Breast epithelium (tissue), 4 donors: ENCODE data around the gene FOXE1. TPM values are rescaled to one million over a fixed set of nuclear protein-coding genes. Genes with fewer than 3 reads are reported as not detected.

Source experiments
- DNase-seq, 2 donors: peaks; one replicate each; pipeline ENCODE4 v3.0.0-alpha.2; 2019; ENCODE audit warnings: low spot score in 2 of 2
- H3K27ac ChIP-seq, 2 donors: fragments of 200-600 bp; sonication (generic) in 1 of 2; one replicate each; pipeline ENCODE4 v1.5.1; 2016 to 2019; ENCODE audit warnings: mild to moderate bottlenecking in 1 of 2
- H3K27me3 ChIP-seq, 2 donors: fragments of 200-600 bp; sonication (generic) in 1 of 2; one replicate each; pipeline versions ENCODE4 v1.5.1 to v1.6.0; 2017 to 2019; ENCODE audit warnings: control low read depth in 1 of 2, mild to moderate bottlenecking in 1 of 2
- H3K36me3 ChIP-seq: fragments of 200-600 bp; one replicate; pipeline ENCODE4 v1.5.1; 2019
- H3K4me1 ChIP-seq, 2 donors: fragments of 200-600 bp; sonication (generic); one replicate each; pipeline ENCODE4 v1.5.1; 2016 to 2019; ENCODE audit warnings: control low read depth in 1 of 2
- H3K4me3 ChIP-seq, 3 donors: fragments of 200-600 bp; sonication (generic); 1 replicate in 2 of 3; 2 replicates in 1 of 3; pipeline ENCODE4 v1.5.1; 2016 to 2019; ENCODE audit warnings: mild to moderate bottlenecking in 3 of 3, moderate library complexity in 2 of 3
- H3K9me3 ChIP-seq, 2 donors: fragments of 200-600 bp; sonication (generic) in 1 of 2; one replicate each; pipeline ENCODE4 v1.5.1; 2016 to 2019; ENCODE audit warnings: control low read depth in 1 of 2
- POLR2A ChIP-seq: fragments of 450-650 bp; IDR thresholded peaks from one replicate; pipeline ENCODE4 v1.6.1; 2016; ENCODE audit warnings: antibody characterized with exemption, mild to moderate bottlenecking, moderate library complexity
- POLR2AphosphoS5 ChIP-seq, 3 donors: sonication (generic); formaldehyde crosslinking; IDR thresholded peaks; one replicate each; pipeline ENCODE4 v1.6.1; 2017; ENCODE audit warnings: antibody characterized with exemption in 3 of 3
- intact Hi-C: fragments of 100-400 bp; cut with DNase I; formaldehyde crosslinking; loops from one replicate; pipeline ENCODE4 v1.15.1; 2023; ENCODE audit warnings: low total_unique reads
- total RNA-seq, 3 donors: library from RNA; depleted of rRNA; stranded (reverse); fragments of >200 nt; gene quantifications; one replicate each; pipeline ENCODE4 v1.1.0, GENCODE V29; 2016
- TF ChIP-seq, protein P1 (sequence below), 3 donors: fragments of 450-650 bp; IDR thresholded peaks; one replicate each; pipeline ENCODE4 v1.5.1; 2016 to 2017; ENCODE audit warnings: antibody characterized with exemption in 3 of 3, mild to moderate bottlenecking in 3 of 3, moderate library complexity in 3 of 3

The FOXE1 gene
- total RNA-seq, 3 donors from 2014 or later, result not detected

DNA sequence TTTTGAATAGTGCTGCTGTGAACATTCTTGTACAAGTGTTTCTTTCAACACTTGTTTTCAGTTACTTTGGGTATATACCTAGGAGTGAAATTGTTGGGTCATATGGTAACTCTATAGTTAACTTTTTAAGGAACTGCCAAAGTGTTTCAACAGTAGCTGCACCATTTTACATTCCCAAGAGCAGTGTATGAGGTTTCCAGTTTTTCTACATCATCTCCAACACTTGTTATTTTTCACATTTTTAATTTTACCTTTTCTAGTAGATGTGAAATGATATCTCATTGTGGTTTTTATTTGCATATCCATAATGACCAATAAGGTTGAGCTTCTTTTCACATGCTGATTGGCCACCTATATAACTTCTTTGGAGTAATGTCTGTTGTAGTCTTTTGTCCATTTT lies 40.0 kb upstream of the FOXE1 start:
- Histone ChIP-seq H3K9me3 (peaks cover 0 to 5% of the 10 kb centered on the region in 2 donors), H3K4me3 (no peak overlapping the region), H3K27me3 (no peaks in the 10 kb centered on the region), H3K4me1 (no peaks in the 10 kb centered on the region), H3K36me3 (no peaks in the 10 kb centered on the region), H3K27ac (no peak overlapping the region)
- intact Hi-C loops, result no loop called here
- DNase-seq, result no peak
- no peak for TF ChIP-seq POLR2AphosphoS5 (IDR thresholded peaks at IDR 0.05)
- no peak for TF ChIP-seq POLR2A
- TF ChIP-seq, protein P1, sequence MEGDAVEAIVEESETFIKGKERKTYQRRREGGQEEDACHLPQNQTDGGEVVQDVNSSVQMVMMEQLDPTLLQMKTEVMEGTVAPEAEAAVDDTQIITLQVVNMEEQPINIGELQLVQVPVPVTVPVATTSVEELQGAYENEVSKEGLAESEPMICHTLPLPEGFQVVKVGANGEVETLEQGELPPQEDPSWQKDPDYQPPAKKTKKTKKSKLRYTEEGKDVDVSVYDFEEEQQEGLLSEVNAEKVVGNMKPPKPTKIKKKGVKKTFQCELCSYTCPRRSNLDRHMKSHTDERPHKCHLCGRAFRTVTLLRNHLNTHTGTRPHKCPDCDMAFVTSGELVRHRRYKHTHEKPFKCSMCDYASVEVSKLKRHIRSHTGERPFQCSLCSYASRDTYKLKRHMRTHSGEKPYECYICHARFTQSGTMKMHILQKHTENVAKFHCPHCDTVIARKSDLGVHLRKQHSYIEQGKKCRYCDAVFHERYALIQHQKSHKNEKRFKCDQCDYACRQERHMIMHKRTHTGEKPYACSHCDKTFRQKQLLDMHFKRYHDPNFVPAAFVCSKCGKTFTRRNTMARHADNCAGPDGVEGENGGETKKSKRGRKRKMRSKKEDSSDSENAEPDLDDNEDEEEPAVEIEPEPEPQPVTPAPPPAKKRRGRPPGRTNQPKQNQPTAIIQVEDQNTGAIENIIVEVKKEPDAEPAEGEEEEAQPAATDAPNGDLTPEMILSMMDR (IDR thresholded peaks at IDR 0.05), result no peak

DNA sequence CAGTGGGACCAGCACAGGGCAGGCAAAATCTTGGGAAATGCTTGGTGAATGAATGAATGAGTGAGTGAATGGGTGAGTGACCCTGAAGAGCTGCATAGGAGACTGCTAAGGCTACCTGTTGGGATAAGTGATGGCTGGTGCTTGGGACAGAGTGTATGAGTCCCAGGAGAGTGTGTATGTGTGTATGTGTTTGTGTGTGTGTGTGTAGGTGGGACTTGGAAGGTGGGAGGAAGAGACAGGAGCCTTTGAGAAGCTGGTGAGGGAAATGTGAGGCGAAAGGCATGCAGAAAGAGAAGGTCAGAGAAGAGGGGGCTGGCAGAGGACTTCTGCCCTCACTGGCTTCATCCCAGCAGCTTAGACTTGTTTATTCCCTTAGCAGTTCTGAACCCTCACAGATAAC lies 33.3 kb upstream of the FOXE1 start:
- intact Hi-C loops, result no loop called here
- no peak for DNase-seq
- H3K27me3 ChIP-seq, result peaks cover 0 to 9% of the 10 kb centered on the region in 2 donors

DNA sequence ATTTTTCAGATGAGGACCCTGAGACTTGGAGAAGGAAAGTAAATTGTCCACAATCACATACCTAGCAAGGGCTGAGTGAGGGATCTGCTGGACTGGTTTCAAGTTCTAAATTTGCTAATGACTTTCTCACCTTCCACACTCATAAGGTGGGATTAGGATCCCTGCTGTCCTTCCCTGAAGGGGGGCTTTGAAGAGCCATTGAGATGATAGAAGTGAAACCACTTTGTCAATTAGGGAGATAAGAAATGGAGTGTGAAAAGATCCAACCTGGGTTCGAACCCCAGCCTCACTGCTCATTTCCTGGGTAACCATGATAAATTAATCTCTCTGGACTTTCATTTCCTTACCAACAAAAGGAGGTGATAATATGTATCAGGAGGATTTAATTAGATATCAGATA lies 32.7 kb upstream of the FOXE1 start:
- H3K4me3 ChIP-seq, result no peak overlapping the region
- no peaks in the 10 kb centered on the region for H3K9me3 ChIP-seq
- no peak for DNase-seq
- H3K27me3 ChIP-seq, result peaks cover 0 to 9% of the 10 kb centered on the region in 2 donors
- H3K4me1 ChIP-seq, result no peaks in the 10 kb centered on the region
- TF ChIP-seq, protein P1 (IDR thresholded peaks at IDR 0.05), result no peak
- TF ChIP-seq POLR2A, result no peak
- no peak for TF ChIP-seq POLR2AphosphoS5 (IDR thresholded peaks at IDR 0.05)
- intact Hi-C loops, result no loop called here
- H3K27ac ChIP-seq, result no peak overlapping the region
- H3K36me3 ChIP-seq, result no peaks in the 10 kb centered on the region

More for the DNA sequence above, 33.3 kb upstream of the FOXE1 start:
- Histone ChIP-seq H3K4me1 (no peaks in the 10 kb centered on the region), H3K9me3 (no peaks in the 10 kb centered on the region), H3K27ac (no peak overlapping the region), H3K36me3 (no peaks in the 10 kb centered on the region), H3K4me3 (no peak overlapping the region)
- no peak for TF ChIP-seq POLR2AphosphoS5 (IDR thresholded peaks at IDR 0.05)
- TF ChIP-seq, protein P1 (IDR thresholded peaks at IDR 0.05), result no peak
- no peak for TF ChIP-seq POLR2A

DNA sequence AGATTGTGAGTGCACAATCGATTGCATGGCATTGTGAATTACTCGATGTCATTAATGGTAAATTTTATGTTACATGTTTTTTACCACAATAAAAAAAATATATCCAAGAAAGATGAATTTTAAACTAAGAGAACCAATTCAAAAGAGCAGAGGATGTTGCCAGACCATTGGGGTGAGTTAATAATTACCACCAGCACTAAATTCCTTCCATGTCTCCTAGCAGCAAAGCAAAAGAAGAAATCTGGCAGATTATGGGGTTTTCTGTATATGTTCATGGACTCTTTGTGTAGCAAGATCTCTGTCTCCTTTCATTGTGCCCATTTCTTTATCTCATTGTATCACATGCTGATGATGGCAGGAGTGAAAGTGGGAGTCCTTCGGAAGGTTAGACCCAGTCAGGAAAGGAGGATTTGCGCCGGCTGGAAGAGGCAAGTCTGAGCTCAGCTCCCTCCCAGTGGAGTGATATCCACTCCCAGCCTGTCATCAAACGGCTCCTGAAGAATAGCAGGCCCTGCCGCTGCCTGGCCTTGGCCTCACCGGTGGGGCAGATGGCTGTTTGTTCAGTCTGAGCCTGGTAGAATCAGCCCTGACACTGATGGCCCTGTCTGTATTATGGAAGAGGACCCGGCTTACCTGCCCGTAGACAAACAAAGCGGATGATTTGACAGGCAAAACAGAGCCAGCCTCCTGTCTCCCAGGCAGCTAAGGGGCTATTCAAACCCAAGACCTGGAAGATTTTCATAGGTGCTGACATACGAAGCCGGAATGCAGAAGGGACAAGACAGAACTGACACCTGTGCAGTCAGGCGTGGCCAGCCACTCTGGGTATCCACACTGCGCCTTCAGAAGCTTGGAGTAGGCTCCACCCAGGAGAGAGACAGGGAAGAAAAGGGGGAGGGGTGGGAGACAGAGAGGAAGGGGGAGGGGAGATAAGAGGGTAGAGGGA lies 21.9 kb upstream of the FOXE1 start:
- H3K4me3 ChIP-seq, result no peak overlapping the region

More for the DNA sequence above, 21.9 kb upstream of the FOXE1 start:
- no peaks in the 10 kb centered on the region for H3K4me1 ChIP-seq
- TF ChIP-seq, protein P1 (IDR thresholded peaks at IDR 0.05), result no peak
- TF ChIP-seq POLR2AphosphoS5 (IDR thresholded peaks at IDR 0.05), result no peak
- TF ChIP-seq POLR2A, result no peak
- no peak overlapping the region for H3K27ac ChIP-seq
- H3K36me3 ChIP-seq, result no peaks in the 10 kb centered on the region
- H3K9me3 ChIP-seq, result no peaks in the 10 kb centered on the region
- intact Hi-C loops, result no loop called here
- DNase-seq, result no peak
- no peaks in the 10 kb centered on the region for H3K27me3 ChIP-seq
